T47D (cell line): ENCODE results near the gene GCLC.
"Not testable (repeated sequence)": the region's sequence is repeated elsewhere in the genome, so short reads cannot be mapped to it uniquely, and the experiment has no call there.

Experiments used
- DNase-seq, 2 experiments: peaks; one replicate each; pipeline versions ENCODE4 v3.0.0 to v3.0.0-alpha.2; 2011 to 2012; ENCODE audit warnings: low read depth in 1 of 2, low spot score in 1 of 2
- JUND ChIP-seq: IDR thresholded peaks from 2 replicates; pipeline ENCODE4 v1.6.1; 2012; ENCODE audit warnings: low read depth
- in situ Hi-C: cut with HindIII; loops from 2 replicates; pipeline ENCODE4 v1.10.0; 2016; ENCODE audit warnings: low sequenced_read_pairs, low pct_unique_long_range_greater_than_20kb

Gene GCLC

DNA sequence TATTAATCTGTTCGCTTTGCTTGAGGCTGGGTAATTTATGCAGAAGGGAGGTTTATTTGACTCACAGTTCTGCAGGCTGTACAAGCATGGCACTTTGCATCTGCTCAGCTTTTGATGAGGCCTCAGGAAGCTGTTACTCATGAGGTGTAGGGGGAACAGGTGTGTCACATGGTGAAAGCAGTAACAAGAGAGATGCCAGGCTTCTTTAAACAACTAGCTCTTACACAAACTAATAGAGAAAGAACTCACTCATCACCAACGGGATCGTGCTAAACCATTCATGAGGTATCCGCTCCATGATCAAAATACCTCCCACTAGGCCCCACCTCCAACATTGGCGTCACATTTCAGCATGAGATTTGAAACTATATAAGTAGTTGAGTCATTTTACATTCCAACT is 34.4 kb upstream of the GCLC start:
- in situ Hi-C loops = no loop called here
- no peak for TF ChIP-seq JUND
- DNase-seq = no peak

DNA sequence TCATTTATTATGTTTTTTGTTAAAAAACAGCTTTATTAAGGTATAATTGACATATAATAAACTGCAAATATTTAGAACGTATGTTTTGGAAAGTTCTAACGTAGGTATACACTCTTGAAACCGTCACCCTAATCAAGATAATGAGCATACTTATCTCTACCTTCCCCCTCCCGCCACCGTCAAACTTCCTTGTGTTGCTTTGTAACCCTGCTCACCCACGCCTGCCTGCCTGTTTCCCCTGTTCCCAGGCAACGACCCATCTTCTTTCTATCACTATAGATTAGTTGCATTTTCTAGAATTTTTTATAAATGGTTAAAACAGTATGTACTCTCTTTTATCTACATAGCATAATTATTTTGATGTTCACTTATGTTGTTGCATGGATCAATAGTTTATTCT is 33.5 kb upstream of the GCLC start:
- no peak for DNase-seq
- no peak for TF ChIP-seq JUND
- in situ Hi-C loops = no loop called here

DNA sequence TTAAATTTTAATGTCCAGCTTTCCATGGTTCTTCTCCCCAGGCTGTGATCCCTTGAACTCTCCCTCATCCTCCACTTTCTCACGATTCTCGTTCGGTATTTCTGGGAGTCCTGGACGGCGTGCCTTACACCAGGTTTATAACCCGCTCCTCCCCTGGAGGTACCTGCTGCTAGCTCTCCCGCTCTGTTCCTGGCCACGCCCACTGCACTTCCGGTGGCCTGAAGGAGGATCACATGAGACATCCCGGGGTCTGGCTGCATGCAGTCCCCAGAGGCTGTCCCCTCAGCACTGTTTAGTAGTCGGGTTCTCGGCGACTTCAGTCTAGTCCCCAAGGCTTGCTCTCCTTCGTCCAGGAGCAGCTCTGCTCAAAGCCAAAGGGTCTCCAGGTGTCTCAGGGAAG is 28.4 kb upstream of the GCLC start:
- no peak for DNase-seq
- TF ChIP-seq JUND = no peak
- in situ Hi-C loops = no loop called here

DNA sequence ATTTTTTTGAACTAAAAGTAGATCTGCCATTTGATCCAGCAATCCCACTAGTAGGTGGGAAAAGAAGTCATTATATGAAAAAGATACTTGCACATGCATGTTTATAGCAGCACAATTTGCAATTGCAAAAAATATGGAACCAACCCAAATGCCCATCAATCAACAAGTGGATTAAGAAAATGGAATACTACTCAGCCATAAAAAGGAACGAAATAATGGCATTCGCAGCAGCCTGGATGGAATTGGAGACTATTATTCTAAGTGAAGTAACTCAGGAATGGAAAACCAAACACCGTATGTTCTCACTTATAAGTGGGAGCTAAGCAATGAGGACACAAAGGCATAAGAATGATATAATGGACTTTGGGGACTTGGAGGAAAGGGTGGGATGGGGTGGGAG is 27.5 kb upstream of the GCLC start:
- in situ Hi-C loops, DNase-seq: not testable (repeated sequence)

DNA sequence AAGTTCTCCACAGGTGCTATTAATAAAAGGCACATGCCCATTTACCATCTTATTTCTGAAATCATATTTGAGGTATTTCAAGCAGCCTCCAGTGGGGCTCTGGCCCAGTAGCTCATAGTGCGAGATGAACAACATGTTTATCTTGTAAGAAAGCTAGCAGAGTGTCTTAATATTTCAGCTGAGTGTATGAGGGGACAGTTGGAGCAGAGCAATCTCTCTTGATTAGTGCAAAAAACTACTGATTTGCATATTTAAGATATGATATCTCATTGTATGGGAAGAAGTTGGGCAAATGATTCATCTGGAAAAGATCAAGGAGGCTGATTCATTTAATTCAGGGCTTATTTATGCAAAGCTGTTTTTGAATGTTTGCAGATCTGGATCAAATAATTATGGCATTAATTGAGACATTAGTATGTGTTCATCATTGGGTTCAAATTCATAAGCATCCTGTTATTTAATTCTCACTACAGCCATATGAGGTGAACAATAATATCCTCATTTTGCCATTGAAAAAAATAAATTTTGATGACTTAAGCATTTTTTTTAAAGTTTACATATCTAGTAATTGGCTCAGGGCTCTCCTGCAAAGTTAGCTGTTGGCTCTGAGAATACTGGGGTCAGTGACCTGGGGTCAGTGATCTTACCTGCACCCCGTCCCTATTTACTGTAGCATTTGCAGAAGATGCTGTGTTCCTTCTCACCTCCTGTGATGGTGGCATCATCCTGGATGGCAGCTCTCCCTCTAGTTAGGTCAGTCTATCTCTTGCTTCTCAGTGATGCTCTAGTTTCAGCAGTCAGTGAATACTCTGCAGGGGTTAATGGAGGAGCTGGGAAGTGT is 24.1 kb upstream of the GCLC start:
- TF ChIP-seq JUND = no peak
- in situ Hi-C loops = no loop called here
- no peak for DNase-seq

DNA sequence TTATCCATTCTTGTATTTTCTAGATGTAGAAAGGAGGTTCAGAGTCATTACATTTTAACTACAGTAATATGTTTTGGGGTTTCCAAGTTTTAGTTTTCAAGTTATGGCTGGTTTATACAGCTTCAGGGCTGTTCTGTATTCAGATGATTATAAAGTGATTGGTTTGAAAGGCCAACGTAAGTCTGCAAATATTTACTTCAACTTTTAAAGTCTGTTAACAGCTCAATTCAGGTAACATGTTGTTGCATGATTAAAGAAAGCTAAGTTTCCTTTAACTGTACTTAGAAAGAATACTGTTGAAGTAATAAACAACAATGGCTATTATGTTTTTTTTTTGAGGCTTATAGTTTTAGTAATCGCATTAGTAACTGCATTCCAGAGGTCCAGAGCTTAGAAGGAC is 22.8 kb upstream of the GCLC start:
- in situ Hi-C loops = no loop called here
- TF ChIP-seq JUND = no peak
- no peak for DNase-seq

DNA sequence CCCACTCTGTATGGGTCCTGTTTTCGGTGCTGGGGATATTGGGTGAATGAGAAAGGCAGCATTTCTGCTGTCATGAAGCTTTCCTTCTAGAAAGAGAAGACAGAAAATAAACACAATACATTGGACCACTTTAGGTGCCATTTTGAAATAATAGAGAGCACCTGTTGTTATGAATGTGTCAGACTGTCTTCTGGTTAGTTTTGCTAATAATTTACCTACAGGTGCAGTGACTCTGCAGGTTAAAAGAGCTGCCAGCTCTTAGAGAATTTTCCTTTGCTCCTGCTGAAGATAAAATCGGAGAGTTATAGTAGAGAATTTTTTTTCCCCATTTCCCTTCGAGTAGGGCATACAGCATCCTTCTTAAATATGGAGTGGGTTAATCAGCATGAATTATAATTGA is 21.9 kb upstream of the GCLC start:
- TF ChIP-seq JUND = no peak
- in situ Hi-C loops = no loop called here
- DNase-seq = no peak

DNA sequence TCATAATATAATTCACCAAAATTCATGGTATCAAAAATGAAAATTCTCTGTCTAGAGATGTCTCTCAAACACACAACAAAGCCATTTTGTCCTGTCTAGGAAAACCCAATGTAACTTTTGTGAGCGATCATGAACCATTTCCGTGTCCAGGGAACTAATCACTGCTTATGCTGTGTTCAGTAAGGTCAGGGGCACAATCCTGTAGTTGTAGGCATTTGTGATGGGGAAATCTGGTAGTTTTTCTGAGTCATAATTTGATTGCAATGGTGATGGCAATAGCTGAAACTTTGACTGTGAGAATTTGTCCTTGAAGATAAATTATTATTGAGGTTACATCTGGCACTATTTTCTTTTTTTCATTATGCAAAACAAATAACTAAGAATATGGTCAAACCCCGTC is 21.0 kb upstream of the GCLC start:
- in situ Hi-C loops = no loop called here
- TF ChIP-seq JUND = no peak
- DNase-seq = no peak

DNA sequence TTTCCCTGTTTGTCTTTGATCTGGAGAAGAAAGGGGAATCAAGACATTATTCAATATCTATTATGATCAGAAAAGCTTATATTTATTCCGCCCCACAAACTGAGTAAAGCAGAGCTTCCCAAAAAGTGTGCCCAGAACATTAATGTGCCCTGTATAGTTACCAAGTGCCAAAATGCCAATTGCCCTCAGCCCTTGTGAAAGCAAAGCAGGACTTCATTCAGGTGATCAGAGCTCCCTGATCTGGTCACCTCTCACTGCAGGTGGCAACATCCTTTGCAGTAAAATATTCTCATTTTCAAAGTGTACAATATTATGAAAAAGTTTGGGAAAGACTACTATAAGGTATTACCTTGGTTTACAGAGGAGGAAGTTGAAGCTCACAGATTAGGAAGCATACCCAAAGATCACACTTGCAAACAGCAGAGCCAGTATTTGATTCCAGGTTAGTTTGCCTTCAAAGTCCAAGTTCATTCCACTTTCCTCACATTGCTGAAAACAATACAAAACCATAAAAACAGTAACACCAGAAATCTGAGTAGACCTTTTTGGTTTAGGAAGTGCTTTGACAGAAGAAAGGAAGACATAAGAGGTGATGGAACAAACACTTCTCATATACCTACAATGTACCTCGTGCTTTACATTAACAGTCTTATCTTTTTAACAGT is 19.6 kb upstream of the GCLC start:
- no peak for TF ChIP-seq JUND
- in situ Hi-C loops = no loop called here

DNA sequence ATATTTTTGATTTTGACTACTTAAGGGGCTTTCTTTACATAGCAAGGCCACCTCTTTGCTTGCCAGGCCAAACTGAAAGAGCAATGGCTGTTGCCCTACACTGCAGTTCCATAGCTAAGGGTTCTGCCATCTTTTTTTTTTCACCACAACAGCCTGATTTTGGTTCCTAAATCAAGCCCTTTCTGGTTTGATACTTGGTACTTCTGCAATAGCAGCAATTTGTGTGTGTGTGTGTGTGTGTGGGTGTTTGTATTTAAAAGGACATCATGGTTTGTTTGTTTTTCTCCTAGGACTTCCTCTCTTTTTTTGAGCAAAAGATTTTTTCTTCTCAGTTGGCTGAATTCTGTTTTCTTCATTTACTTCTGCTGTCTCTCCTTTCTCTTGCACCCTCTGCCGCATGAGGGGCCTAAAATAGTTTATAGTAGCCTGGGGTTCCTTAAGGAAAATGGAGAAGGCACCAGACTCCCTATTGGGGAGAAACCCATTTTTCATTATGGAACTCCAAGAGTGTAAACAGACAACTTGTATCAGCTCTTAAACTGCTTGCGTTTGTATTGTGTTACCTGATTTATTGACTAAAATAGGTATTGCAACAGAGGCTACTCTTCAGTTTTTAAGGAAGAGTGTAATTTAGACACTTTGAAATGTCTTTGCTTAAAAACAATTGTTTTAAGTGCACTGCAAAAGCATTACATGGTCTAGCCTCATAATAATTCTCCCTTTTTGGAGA is 12.2 kb upstream of the GCLC start:
- no peak for TF ChIP-seq JUND
- in situ Hi-C loops = no loop called here
- no peak for DNase-seq

More for the DNA sequence above, 19.6 kb upstream of the GCLC start:
- no peak for DNase-seq

DNA sequence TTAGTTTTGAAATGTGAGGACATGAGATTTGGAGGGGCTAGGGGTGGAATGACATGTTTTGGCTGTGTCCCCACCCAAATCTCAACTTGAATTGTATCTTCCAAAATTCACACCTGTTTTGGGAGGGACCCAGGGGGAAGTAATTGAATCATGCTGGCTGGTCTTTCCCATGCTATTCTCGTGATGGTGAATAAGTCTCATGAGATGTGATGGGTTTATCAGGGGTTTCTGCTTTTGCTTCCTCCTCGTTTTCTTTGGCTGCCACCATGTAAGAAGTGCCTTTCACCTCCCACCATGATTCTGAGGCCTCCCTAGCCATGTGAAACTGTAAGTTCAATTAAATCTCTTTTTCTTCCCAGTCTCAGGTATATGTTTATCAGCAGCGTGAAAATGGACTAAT is 8.7 kb upstream of the GCLC start:
- DNase-seq, in situ Hi-C loops: not testable (repeated sequence)

DNA sequence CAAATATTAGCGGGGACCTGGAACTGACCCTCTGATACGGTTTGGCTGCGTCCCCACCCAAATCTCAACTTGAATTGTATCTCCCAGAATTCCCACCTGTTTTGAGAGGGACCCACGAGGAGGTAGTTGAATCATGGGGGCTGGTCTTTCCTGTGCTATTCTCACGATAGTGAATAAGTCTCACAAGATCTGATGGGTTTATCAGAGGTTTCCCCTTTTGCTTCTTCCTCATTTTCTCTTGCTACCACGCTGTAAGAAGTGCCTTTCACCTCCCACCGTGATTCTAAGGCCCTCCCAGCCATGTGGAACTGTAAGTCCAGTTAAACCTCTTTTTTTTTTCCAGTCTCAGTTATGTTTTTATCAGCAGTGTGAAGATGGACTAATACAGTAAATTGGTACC is 6.8 kb upstream of the GCLC start:
- DNase-seq, in situ Hi-C loops: not testable (repeated sequence)

DNA sequence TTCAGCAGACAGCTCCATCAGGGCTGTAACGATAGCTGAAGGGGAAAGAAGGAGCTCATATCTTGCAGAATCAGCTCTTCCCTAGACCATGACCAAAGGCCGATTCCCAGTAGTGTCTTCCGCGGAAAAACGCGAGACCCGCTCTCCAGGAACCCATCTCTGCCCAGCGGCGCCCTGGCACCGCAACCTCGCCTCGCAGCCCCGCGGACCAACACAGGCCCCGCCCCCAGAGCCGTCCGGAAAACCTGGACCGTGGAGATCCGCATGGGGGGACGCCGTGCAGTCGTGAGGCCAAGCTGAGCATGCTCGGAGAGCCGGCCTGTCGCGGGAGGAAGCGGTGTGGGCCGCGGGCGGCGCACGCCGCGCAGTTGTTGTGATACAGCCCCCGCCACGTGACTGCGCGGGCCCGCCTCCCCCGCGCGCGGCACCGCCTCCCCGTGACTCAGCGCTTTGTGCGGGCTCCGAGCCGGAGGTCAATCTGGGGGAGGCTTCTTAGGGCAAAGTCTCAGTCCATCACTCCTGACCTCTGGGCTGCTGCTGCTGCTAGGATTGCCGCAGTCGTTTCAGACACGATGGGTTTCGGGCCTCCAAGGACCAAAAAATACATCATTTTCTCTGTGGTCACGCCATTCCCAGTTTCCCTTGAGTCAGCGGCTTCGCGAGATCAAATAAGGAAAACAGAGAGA is 3.1 kb upstream of the GCLC start:
- in situ Hi-C loops = no loop called here

More for the DNA sequence above, 3.1 kb upstream of the GCLC start:
- peak; percentile 40; the same call in 1 of the 2 replicates for TF ChIP-seq JUND
- DNase-seq = peak; percentile 95 to 98
